ENCODE data around the gene GTPBP2.
"Not testable (repeated sequence)": the region's sequence is repeated elsewhere in the genome, so short reads cannot be mapped to it uniquely, and the experiment has no call there.

GTPBP2 gene

DNA sequence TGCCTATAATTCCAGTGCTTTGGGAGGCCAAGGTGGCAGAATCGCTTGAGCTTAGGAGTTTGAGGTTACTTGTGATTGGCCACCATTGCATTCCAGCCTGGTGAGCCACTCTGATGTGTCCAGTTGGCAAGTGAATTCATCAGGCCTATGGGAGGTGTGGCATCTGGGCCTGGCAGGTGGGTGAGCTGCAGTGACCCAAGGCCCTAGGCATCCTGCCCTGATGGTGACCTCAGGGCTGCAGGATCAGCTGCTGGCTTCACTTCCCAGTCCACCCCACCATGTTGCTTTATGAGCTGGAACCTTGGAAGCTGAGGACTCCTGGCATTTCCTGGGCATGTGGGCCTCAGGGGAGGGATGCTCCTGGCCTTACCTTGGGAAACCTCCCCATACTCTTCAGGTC, 36.3 kb upstream of the GTPBP2 start:
- DNase-seq = no peak

DNA sequence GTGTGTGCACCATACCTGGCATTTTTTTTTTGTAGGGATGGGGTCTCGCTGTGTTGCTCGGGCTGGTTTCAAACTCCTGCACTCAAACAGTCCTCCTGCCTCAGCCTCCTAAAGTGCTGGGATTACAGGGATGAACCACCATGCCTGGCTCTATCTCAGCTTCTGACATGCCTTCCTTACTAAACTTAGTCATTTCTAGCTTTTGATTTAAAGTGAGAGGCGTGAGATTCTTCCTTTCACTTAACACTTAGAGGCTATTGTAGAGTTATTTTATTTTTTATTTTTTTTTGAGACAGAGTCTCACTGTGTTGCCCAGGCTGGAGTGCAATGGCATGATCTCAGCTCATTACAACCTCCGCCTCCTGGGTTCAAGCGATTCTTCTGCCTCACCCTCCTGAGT, 33.9 kb upstream of the GTPBP2 start:
- DNase-seq = not testable (repeated sequence)

DNA sequence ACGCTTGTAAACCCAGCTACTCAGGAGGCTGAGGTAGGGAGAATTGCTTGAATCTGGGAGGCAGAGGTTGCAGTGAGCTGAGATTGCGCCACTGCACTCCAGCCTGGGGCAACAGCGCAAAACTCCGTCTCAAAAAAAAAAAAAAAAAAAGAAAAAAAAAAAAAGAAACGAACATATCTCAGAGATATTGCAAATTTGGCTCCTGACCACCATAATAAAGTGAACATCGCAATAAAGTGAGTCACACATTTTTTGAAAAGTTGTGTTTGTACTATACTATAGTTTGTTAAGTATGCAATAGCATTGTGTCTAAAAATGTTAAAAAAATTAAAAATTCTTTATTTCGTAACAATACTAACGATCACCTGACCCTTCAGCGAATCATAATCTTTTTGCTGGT, 29.1 kb upstream of the GTPBP2 start:
- DNase-seq = no peak

DNA sequence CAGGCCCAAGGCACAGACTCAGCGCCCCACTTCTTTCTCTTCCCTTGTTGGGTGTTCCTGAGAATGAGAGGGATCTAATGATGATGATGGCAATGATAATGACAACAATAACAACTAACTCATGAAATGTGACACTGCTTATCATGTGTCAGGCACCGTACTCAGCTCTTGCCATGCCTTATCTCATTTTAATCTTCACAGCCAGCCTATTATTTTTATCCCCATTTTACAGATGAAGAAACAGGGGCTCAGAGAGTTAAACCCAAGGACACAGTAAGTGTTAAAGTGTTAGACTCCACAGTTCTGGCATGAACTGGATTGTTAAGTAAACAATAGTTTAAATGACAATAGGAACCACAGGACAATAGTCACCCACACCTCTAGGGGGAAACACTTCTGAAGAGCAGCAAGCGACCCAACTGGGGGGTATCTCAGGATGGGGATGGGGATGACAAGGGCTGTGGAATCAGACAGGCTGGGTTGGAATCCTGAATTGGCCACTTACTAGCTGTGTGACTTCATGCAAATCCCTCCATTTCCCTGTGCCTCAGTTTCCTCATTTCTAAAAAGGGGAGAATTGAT, 28.2 kb upstream of the GTPBP2 start:
- DNase-seq = no peak

GRCh38 chr6:43652822-43653221, 23.8 kb upstream of the GTPBP2 start:
- not testable (repeated sequence) for DNase-seq

GRCh38 chr6:43648248-43648647, 19.2 kb upstream of the GTPBP2 start:
- no peak for DNase-seq

DNA sequence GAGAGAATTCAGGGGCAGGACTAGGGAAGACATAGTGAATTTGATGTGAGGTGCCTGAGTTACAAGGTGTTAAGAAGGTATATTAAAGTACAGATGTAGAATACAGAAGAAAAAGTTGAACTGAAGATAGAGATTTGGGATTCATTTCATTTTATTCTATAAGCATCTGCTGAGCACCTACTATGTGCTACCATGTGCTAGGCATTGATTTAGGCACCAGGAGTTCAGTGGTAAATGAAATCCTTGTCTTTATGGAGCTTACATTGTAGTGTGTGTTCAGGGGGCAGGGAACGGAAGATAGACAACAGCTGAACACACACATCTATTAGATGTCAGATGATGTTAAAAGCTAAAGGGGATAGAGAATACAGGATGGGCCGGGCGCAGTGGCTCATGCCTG, 18.5 kb upstream of the GTPBP2 start:
- no peak for DNase-seq

DNA sequence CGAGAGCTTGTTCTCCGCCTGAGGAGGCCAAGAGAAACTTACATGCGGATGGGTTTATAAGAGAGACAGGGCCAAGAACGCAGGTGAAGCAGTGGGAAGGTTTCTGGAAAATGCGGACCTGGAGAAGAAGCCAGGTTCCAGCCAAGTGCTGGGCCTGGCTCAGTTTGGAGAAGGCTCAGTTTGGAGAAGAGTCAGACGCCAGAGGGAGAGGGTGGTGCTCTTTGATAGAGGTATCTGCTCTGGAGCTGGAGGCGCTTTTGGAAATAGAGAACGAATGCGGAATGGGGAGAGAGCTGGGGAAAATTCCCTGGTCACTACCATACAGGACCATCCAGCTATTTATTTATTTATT, 16.5 kb upstream of the GTPBP2 start:
- no peak for DNase-seq

- peak in 13 of 58 donors; percentile 4 to 30 (median 21) for DNase-seq
Observed at GRCh38 chr6:43644940-43645612, 16.0 kb upstream of the GTPBP2 start, which contains the start of gene RSPH9. Gene RSPH9 (plus strand): TSS chr6:43645036. CDS start chr6:43645099, 63 bp downstream.

GRCh38 chr6:43639984-43640800, 11.1 kb upstream of the GTPBP2 start:
- no peak for DNase-seq

GRCh38 chr6:43636308-43636659, 7.2 kb upstream of the GTPBP2 start:
- DNase-seq = peak in 2 of 58 donors; percentile 26 to 51

DNA sequence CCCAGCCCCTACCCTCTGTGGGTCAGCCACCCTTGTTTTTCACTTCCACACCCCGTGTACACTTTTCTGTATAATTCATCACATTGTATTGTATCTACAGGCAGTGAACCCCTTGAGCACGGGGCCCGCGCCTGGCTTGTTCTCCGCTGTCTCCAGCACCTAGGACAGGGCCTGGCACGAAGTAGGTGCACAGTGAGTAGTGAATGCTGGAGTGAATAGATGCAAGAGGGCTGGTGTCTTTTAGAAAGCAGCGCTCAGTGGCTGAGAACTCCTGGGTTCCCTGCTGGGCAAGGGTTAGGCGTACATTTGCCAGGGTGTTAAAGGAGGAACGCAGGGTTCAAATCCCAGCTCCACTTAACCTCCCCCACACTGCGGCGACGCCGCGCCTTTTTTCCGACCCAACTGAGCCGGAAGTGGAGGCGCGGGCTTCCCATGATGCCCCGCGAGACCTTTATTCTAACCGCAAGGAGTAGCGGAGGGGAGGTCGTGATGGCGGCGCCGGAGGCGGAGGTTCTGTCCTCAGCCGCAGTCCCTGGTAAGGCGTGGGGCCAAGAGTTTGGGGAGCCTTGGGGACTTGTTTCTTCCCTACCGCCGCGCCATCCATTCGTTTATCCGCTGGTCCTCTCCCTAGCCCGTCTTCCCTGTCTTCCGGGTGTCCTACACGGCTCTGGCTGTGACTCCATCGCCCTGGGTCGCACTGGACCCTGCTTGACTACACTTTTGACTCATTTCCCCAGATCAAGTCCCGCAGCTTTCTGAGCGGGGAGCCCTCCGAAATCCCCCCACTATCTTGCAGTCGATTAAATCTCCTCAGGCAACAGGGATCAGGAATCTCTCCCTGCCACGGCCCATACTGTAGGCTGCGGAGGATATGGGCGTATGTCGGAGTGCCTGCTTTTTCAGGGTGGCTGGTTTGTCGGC, 6.6 kb upstream of the GTPBP2 start, which contains the start of gene MAD2L1BP:
Gene MAD2L1BP (plus strand): TSS at position 454 of the 921 bp plus-strand sequence. CDS start 36 bp downstream, at position 490.
- DNase-seq = peak in 57 of 58 donors; percentile 38 to 90 (median 77)

DNA sequence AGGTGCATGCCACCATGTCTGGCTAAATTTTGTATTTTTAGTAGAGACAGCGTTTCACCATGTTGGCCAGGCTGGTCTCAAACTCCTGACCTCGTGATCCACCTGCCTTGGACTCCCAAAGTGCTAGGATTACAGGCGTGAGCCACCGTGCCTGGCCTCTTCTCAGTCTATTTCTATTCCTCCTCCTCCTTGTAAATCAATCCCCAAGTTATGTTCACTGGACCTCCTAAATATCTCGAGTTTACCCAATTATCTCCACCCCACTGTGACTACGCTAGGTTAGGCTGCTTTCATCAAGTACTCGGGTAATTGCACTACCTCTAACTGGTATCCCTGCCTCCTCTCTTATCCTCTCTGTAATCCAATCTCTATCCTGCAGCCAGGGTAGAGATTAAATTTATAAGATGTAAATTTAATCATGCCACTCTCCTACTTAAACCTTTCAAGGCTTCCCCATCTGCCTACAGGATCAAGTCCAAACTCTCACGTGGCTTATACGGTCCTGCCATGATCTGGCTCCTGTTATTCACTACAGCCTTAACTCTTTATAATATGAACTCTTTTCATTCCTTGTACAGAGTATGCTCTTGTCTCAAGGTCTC, 5.7 kb upstream of the GTPBP2 start:
- no peak for DNase-seq

DNA sequence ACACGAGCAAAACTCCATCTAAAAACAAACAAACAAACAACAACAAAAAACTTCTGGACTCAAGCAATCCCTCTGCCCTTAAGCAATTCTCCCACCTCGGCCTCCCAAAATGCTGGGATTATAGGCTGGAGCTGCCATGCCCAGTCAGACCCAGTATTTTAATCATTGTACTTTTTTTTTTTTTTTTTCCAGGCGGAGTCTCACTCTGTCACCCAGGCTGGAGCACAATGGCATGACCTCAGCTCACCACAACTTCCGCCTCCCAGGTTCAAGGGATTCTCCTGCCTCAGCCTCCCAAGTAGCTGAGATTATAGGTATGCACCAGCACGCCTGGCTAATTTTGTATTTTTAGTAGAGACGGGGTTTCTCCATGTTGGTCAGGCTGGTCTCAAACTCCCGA, 3.9 kb upstream of the GTPBP2 start:
- DNase-seq = not testable (repeated sequence)

DNA sequence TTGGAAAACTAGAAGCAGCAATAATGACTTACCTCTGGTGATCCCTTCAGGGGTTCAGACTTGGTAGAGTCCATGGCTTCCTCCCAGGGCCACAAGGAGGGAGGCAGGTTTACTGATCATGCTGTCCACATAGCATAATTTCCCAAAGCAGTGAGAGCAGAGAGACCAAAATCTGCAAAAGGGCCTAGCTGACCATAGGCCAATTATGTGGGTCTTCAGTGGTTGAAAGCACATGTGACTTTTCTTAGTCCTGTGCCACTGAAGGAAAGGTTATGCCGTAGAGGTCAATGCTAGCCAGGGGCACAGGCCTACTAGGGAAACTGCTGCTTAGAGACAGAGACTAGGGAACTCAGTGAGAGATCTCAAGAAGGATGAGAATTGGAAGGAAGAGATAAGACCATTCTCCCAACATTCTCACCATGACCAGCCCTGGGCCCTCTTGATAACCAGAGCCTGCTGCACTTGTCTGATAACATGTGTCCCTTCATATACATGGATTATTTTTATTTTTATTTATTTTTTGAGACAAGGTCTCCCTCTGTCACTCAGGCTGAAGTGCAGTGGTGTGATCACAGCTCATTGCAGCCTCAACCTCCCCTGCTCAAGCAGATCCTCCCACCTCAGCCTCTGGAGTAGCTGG, 2.0 kb upstream of the GTPBP2 start:
- DNase-seq = no peak

- DNase-seq = peak; percentile 32 to 95 (median 81)
Observed at GRCh38 chr6:43629505-43630300, 639 bp upstream of the GTPBP2 start.

DNA sequence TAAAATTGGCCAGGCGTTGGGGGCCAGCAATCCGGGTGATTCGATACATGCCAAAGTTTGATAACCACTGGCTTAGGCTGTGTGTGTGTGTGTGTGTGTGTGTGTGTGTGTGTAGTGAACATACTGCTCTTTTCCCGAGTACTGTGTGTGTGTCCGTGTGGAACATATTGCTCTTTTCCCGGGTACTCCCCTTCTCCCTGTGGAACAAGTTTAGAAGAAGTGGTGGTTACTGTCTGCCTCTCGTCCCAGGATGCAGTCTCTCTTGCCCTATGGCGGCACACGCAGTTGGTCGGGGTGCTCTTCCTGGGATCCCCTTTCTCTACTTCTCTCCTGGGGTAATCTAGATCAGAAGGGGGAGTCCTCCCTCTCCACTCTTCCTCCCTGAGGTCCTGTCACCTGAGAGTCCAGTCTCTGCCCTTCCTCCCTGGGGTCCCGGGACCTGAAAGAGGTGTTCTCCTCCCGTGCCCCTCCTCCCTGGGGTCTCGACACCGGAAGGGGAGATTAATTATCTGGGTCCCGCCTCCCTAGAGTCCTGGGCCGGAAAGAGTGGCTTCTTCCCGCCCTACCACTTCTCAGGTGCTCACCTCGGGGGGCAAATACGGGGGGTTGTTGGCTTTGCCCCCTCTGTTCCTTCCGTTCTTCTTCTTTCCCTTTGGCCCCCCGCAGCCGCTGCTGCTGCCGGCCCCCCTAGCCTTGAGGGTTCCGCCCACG, 516 bp downstream of the GTPBP2 start:
- peak in 14 of 58 donors; percentile 8 to 61 (median 30) for DNase-seq

- DNase-seq = peak in 8 of 58 donors; percentile 6 to 69 (median 14)
Observed at GRCh38 chr6:43627008-43627825, 1.8 kb downstream of the GTPBP2 start.

Measured in anterior cingulate cortex (tissue), 58 donors.